ENCODE results near the gene LRRC34. TPM values are rescaled to one million over a fixed set of nuclear protein-coding genes. Genes with fewer than 3 reads are reported as not detected.

LRRC34 gene
- total and polyA plus RNA-seq, 2 donors (not counting 1 experiment from before 2014, with no cell fraction given): 3.5 to 11.8 TPM

GRCh38 chr3:169846458-169847193 is 33.9 kb upstream of the LRRC34 start:
- Mint-ChIP-seq H3K27ac (peak overlapping the region; percentile 95), H3K27me3 (no peaks in the 10 kb centered on the region), H3K9me3 (ENCODE audit: insufficient read depth) (no peaks in the 10 kb centered on the region), H3K4me1 (peaks cover 53% of the 10 kb centered on the region), H3K4me3 (peak overlapping the region; percentile 80)
- intact Hi-C loops (cut with micrococcal nuclease): loop anchor here (1.0 to 5.0 kb wide), 3 partner anchors 33 to 191 kb away; partner anchors contain the start of genes GPR160 and MYNN
- 39% methylated on average over 4 of the region's 11 CpGs for WGBS (ENCODE audit: insufficient coverage)
- peaks cover 4% of the 10 kb centered on the region for H3K79me2 ChIP-seq (ENCODE audit: control insufficient read depth, insufficient read depth, low read length)
- POLR2A ChIA-PET: interaction anchor here (0.7 to 1.7 kb wide), 6 partner anchors 11 to 93 kb away, joined by 3 to 6 read pairs (median 3); partner anchors contain the start of genes MYNN and TERC
- ATAC-seq (ENCODE audit: low read depth) (peak; percentile 89), DNase-seq (peak; percentile 72)
- peak overlapping the region; percentile 65 for H3K4me2 ChIP-seq (replicated peaks; ENCODE audit: low read depth, low read length, poor library complexity, severe bottlenecking)
- H3K9ac ChIP-seq (ENCODE audit: low read length): peak overlapping the region; percentile 53
- peaks cover 44 to 46% of the 10 kb centered on the region in 2 donors for H3K4me1 ChIP-seq (ENCODE audit: control insufficient read depth in 2 of 2, insufficient read depth in 2 of 2, low read length in 2 of 2)
- H4K20me1 ChIP-seq (ENCODE audit: control insufficient read depth, insufficient read depth, low read length, poor library complexity, severe bottlenecking): no peaks in the 10 kb centered on the region
- no peaks in the 10 kb centered on the region for H3K36me3 ChIP-seq (replicated peaks in 1 of 2; ENCODE audit: control extremely low read depth in 1 of 2, control insufficient read depth in 1 of 2, extremely low read depth in 1 of 2, insufficient read depth in 2 of 2, low read length in 1 of 2)
- H3K9me3 ChIP-seq (ENCODE audit: control extremely low read depth in 1 of 3, control insufficient read depth in 2 of 3, insufficient read depth in 1 of 3, low read length in 2 of 3): no peaks in the 10 kb centered on the region
- peak overlapping the region in 4 of 5 experiments; percentile 16 to 57 (median 43) for H3K4me3 ChIP-seq (ENCODE audit: control extremely low read depth in 1 of 5, extremely low read depth in 1 of 5, insufficient read depth in 1 of 5, low read depth in 2 of 5, low read length in 4 of 5)
- H2AFZ ChIP-seq (ENCODE audit: insufficient read depth, low read depth, low read length, poor library complexity, severe bottlenecking): peak overlapping the region; percentile 36
- TF ChIP-seq EZH2 (IDR thresholded peaks at IDR 0.05; ENCODE audit: borderline replicate concordance, insufficient read depth, low read depth, low read length, poor library complexity, severe bottlenecking): no peak
- TF ChIP-seq, protein P1, sequence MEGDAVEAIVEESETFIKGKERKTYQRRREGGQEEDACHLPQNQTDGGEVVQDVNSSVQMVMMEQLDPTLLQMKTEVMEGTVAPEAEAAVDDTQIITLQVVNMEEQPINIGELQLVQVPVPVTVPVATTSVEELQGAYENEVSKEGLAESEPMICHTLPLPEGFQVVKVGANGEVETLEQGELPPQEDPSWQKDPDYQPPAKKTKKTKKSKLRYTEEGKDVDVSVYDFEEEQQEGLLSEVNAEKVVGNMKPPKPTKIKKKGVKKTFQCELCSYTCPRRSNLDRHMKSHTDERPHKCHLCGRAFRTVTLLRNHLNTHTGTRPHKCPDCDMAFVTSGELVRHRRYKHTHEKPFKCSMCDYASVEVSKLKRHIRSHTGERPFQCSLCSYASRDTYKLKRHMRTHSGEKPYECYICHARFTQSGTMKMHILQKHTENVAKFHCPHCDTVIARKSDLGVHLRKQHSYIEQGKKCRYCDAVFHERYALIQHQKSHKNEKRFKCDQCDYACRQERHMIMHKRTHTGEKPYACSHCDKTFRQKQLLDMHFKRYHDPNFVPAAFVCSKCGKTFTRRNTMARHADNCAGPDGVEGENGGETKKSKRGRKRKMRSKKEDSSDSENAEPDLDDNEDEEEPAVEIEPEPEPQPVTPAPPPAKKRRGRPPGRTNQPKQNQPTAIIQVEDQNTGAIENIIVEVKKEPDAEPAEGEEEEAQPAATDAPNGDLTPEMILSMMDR (IDR thresholded peaks at IDR 0.05): no peak
- H3K27me3 ChIP-seq (replicated peaks in 1 of 4; ENCODE audit: control extremely low read depth in 1 of 4, control insufficient read depth in 3 of 4, insufficient read depth in 4 of 4, low read length in 3 of 4): no peaks in the 10 kb centered on the region
- peak overlapping the region; percentile 68 to 74 for H3K27ac ChIP-seq (ENCODE audit: low read length in 2 of 2)
- CTCF ChIA-PET: interaction anchor here (0.6 to 8.9 kb wide), 5 partner anchors 17 to 564 kb away, joined by 3 to 60 read pairs (median 3); no protein-coding TSS in a partner anchor

DNA sequence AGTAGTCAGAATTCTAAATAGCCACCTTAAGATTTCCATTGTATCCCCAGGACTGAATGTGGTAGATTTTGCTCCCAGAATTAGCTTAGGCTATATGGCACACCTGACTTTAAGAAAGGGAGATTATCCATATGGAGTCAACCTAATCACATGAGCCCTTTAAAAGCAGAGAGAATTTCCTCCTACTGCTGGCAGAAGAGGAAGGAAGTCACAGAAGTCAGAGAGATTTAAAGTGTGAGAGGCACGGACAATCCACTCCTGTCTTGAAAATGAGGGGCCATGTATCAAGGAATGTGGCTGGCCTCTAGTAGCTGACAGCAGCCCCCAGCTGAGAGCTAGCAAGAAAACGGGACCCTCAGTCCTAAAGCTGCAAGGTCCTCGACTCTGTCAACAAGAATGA is 30.3 kb upstream of the LRRC34 start:
- Histone ChIP-seq H3K9ac (ENCODE audit: low read length) (no peak overlapping the region), H3K36me3 (replicated peaks in 1 of 2; ENCODE audit: control extremely low read depth in 1 of 2, control insufficient read depth in 1 of 2, extremely low read depth in 1 of 2, insufficient read depth in 2 of 2, low read length in 1 of 2) (no peaks in the 10 kb centered on the region), H3K27ac (ENCODE audit: low read length in 2 of 2) (peak overlapping the region; percentile 8 to 54), H3K4me2 (replicated peaks; ENCODE audit: low read depth, low read length, poor library complexity, severe bottlenecking) (peak overlapping the region; percentile 55), H3K27me3 (replicated peaks in 1 of 4; ENCODE audit: control extremely low read depth in 1 of 4, control insufficient read depth in 3 of 4, insufficient read depth in 4 of 4, low read length in 3 of 4) (no peaks in the 10 kb centered on the region), H4K20me1 (ENCODE audit: control insufficient read depth, insufficient read depth, low read length, poor library complexity, severe bottlenecking) (no peaks in the 10 kb centered on the region), H3K4me3 (ENCODE audit: control extremely low read depth in 1 of 5, extremely low read depth in 1 of 5, insufficient read depth in 1 of 5, low read depth in 2 of 5, low read length in 4 of 5) (no peak overlapping the region), H3K4me1 (ENCODE audit: control insufficient read depth in 2 of 2, insufficient read depth in 2 of 2, low read length in 2 of 2) (peaks cover 41 to 50% of the 10 kb centered on the region in 2 donors), H3K9me3 (ENCODE audit: control extremely low read depth in 1 of 3, control insufficient read depth in 2 of 3, insufficient read depth in 1 of 3, low read length in 2 of 3) (peaks cover 0 to 1% (median 0%) of the 10 kb centered on the region in 3 donors), H3K79me2 (ENCODE audit: control insufficient read depth, insufficient read depth, low read length) (peaks cover 3% of the 10 kb centered on the region), H2AFZ (ENCODE audit: insufficient read depth, low read depth, low read length, poor library complexity, severe bottlenecking) (peak overlapping the region; percentile 68)
- intact Hi-C loops (cut with micrococcal nuclease): no loop called here
- no peaks in the 10 kb centered on the region for H3K9me3 Mint-ChIP-seq (ENCODE audit: insufficient read depth)
- DNase-seq: peak; percentile 29
- no peak for ATAC-seq (ENCODE audit: low read depth)
- ChIA-PET CTCF (interaction anchor here (0.6 to 1.3 kb wide), 3 partner anchors 20 to 297 kb away, joined by 3 to 6 read pairs (median 3); no protein-coding TSS in a partner anchor), POLR2A (interaction anchor here (1.7 kb wide), 1 partner anchor 31 kb away, joined by 5 read pairs; the partner anchor contains the start of genes LRRC34 and LRRIQ4)
- no peaks in the 10 kb centered on the region for H3K27me3 Mint-ChIP-seq
- H3K27ac Mint-ChIP-seq: peak overlapping the region; percentile 81
- WGBS (ENCODE audit: insufficient coverage): 61% methylated on average over 3 of the region's 3 CpGs
- no peak for TF ChIP-seq EZH2 (IDR thresholded peaks at IDR 0.05; ENCODE audit: borderline replicate concordance, insufficient read depth, low read depth, low read length, poor library complexity, severe bottlenecking)
- TF ChIP-seq, protein P1 (IDR thresholded peaks at IDR 0.05): no peak
- peaks cover 63% of the 10 kb centered on the region for H3K4me1 Mint-ChIP-seq
- peak overlapping the region; percentile 49 for H3K4me3 Mint-ChIP-seq

Data from B cell (primary cell).